Measurements from ENCODE around the gene DCTN1. TPM values are rescaled to one million over a fixed set of nuclear protein-coding genes. Genes with fewer than 3 reads are reported as not detected.
"Not testable (repeated sequence)": the region's sequence is repeated elsewhere in the genome, so short reads cannot be mapped to it uniquely, and the experiment has no call there.

DCTN1 gene
- 100 to 1,000 TPM; 125 to 167 (median 142) TPM for polyA plus RNA-seq (ENCODE audit: insufficient read depth in 1 of 5, insufficient read length in 5 of 5, low replicate concordance in 1 of 5)
- long read RNA-seq, donor 1, full-length matches to known transcripts, result 7 of 29 reads
- long read RNA-seq, donor 1, partial matches to known transcripts, result 22 of 29 reads
- long read RNA-seq, donor 1, other reads (novel, unspliced or antisense), result 0 of 29 reads
- long read RNA-seq, donor 2, full-length matches to known transcripts, result 16 of 16 reads
- long read RNA-seq, donor 2, partial matches to known transcripts, result 0 of 16 reads
- long read RNA-seq, donor 2, other reads (novel, unspliced or antisense), result 0 of 16 reads
- long read RNA-seq, donor 3, full-length matches to known transcripts, result 5 of 16 reads
- long read RNA-seq, donor 3, partial matches to known transcripts, result 11 of 16 reads
- long read RNA-seq, donor 3, other reads (novel, unspliced or antisense), result 0 of 16 reads
- long read RNA-seq, donor 4, full-length matches to known transcripts, result 6 of 12 reads
- long read RNA-seq, donor 4, partial matches to known transcripts, result 6 of 12 reads
- long read RNA-seq, donor 4, other reads (novel, unspliced or antisense), result 0 of 12 reads
- long read RNA-seq, donor 5, full-length matches to known transcripts, result 10 of 29 reads
- long read RNA-seq, donor 5, partial matches to known transcripts, result 19 of 29 reads
- long read RNA-seq, donor 5, other reads (novel, unspliced or antisense), result 0 of 29 reads
- long read RNA-seq, donor 6, full-length matches to known transcripts, result 10 of 22 reads
- long read RNA-seq, donor 6, partial matches to known transcripts, result 12 of 22 reads
- long read RNA-seq, donor 6, other reads (novel, unspliced or antisense), result 0 of 22 reads
- long read RNA-seq, donor 7, full-length matches to known transcripts, result 14 of 19 reads
- long read RNA-seq, donor 7, partial matches to known transcripts, result 5 of 19 reads
- long read RNA-seq, donor 7, other reads (novel, unspliced or antisense), result 0 of 19 reads
- long read RNA-seq, donor 8, full-length matches to known transcripts, result 3 of 3 reads
- long read RNA-seq, donor 8, partial matches to known transcripts, result 0 of 3 reads
- long read RNA-seq, donor 8, other reads (novel, unspliced or antisense), result 0 of 3 reads

DNA sequence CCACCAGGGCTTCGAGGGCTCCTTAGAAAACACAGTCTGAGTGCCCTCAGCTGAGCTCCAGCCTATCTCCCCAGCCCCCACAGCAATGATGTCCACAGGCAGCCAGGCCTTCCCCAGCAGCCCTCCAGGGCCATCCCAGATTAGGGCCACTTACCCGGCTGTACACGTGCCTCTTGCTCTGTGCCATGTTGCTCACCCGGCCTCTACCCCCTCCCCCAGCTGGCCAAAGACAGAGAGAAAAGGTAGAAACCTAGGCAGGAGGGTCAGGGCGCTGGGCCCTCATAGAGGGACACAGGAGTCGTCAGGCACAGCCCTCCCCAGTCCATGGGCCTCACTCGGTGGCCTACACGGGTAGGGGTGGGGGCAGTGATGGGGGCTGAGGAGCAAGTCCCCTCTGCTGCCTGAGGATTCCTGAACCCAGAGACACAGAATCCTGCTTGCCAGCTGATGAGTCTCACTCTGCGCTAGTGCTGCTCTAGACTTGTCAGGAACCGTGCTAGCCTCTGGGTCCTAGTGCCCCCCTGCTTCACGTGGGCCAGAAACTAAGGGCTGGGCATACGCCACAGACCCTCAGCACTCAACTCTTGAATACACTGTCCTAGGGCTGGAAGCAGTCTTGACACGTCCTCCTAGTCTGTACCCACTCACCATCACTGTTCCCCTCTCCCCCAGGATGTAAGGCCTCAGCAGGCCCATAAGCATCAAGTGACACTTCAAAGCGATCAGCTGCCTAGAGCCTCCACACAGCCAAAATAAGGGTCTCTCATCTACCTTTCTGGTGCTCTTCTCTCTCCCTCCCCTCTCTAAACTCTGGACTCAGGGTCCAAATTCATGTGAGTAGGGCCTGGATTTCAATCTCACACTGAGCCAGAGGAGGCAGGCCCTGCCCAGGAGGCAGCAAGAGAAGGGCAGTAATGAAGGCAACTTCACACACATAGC, at the start of gene DCTN1:
DCTN1 (minus strand) TSS at position 461 of the 939 bp plus-strand sequence; CDS start at position 187, 274 bp downstream.
- peak; percentile 53 for DNase-seq

DNA sequence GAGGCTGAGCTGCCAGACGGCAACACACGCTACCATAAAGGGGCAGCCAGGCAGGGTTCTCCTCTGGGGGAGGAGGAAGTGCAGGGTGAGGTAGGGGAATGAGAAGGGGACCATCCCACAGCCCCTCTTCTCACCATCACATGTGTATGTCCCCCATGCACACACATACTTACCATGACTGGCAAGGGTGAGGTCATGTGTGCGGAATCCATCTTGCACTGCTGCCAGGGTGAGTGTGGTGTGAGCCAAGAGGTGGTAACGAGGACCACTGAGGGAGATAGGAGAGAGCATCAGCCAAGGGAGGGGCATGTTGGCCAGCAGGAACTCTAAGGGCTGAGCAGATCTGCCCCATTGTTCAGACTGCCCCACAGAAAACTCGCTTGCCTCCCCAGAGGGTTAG, 48.6 kb upstream of the DCTN1 start:
- no peak for DNase-seq

DNA sequence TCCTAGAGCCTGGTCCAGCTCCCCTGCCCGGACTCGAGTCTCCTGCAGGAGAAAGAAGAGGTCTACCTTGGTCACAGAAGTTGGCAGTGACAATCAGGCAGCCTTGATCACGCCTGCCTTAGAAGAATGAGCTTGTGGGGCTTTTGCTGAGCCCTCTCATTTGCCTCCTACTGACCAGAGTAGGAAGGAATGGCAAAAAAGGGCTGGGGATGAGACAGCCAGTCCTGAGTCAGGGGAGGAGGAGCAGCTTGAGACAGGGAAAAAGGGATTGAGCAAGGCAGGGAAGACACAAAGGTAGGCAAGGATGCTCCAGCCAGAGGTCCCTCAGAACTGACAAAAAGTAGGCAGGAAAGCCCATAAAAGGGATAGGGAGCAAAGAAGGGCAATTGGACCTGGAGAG, 47.4 kb upstream of the DCTN1 start:
- DNase-seq, result no peak

DNA sequence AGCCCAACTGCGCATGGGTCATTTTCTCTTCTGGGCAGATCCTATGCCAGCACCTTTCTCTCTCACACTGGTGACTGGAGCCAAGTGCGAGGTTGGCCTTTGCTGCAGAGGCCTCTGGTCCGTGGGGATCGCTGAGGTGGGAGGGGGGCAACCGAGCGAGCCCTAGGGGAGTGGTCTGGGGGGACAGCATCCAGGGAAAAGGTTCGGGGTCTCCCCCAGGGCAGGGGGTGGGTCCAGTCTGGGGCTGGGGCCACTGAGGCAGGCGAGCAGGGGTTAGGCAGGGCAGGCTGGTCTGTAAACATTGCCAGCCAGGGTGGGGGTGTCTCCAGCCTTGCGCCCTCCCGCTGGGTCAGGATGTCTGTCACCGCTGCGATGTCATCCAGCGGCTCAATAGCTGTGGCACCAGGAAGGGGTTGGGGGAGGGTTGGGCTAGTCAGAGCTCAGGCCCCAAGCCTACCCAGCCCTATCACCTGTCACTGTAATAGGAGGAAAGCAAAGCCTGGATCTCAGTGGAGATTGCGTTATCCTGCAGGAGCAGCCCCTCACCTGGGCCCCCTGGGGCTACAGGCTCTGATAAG, 46.2 kb upstream of the DCTN1 start:
- DNase-seq, result no peak

DNA sequence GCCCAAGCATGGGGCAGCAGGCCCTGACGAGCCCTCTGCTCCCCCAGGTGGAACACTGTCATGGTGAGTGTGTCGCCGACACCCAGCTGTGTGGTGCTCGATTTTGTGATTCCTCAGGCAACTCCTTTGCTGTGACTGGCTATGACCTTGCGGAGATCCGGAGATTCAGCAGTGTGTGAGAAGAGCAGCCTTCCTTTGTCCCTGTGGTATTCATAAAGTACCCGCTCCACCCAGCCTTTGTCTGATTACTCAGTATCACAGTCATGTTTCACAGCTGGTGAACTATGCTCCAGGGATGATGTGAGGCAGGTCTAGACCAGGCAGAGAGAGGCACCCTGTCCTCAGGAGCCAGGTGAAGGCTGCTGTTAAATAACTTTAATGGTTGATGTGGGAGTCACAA, 45.4 kb upstream of the DCTN1 start:
- no peak for DNase-seq

DNA sequence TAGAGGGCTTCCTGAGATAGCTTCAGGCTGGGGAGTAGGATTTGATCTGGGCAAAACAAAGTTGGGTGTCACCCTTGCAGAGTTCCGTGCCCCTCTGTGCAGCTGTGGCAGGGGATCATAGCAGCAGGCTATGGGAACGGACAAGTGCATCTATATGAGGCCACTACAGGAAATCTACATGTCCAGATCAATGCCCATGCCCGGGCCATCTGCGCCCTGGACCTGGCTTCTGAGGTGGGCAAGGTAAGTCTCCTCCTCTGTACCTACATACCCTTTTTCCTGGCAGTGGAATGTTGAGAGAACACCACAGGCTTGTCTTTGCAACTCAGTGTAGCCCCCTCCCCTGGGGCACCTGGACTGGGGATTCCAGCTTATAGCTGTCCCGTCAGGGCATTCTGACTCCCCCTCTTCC, 44.9 kb upstream of the DCTN1 start:
- no peak for DNase-seq

DNA sequence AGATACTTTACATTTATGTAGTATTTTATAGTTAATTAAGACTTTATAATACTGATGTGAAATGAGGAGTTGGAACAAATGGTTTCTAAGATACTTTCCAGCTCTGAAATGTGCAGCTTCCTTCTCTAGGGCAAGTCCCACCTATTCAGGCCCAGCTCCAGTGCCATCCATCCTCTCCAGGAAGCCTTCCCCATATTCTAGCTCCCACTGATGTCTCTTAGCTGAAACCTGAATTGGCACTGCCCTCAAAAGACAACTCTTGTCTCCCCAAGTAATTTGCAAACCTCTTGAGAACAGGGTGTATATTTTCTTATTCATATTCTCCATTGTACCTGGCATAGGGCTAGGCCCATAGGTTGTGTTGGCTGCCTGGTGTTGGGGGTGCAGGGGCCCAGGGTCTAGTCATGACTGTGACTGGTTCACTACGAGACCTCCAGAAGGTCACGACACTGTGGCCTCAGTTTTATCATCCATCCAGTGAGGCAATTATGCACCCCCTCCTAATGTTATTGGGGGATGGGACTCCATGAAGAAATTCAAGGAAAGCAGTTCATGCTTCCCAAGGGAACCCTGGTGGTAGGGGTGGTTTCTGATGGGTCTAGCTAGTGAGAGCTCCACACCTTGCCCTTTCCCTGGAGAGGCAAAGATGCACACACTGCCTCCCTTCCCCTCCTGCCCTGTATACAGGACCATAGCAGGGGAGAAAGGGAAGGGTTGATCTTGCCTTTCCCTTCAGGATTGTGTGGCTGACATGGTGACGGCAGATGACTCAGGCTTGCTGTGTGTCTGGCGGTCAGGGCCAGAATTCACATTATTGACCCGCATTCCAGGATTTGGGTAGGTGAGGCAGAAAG, 44.3 kb upstream of the DCTN1 start:
- DNase-seq, result no peak

DNA sequence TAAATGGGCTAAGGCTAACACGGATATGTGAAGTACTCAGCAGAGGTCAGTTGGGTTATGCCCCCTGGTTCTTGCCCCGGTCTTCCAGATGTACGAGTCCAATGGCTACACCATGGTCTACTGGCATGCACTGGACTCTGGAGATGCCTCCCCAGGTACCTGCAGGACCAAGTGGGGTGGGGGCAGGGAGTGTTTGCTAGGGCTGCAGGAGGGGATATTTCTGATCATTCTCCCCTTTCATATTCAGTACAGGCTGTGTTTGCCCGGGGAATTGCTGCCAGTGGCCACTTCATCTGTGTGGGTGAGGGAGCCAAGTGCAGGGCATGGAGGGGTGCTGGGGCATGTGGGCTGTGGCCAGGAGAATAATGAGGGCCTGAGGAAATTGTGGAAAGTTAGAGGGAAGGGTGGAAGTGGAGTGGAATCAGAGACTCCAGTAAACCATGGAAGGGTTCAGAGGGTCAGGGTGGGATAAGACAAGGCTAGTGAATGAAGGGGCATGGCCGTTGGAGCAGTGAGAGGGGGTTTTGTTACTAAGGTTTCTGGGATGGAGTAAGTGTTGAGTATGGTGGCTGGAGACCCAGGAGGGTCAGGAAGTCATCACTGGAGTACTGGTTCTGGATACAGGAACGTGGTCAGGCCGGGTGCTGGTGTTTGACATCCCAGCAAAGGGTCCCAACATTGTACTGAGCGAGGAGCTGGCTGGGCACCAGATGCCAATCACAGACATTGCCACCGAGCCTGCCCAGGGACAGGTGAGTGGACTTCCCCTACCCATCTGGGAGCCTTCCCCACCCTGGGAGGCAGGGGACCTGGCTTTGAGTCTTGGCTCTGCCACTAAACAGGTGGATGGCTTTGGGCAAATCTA, 43.4 kb upstream of the DCTN1 start:
- DNase-seq, result no peak

DNA sequence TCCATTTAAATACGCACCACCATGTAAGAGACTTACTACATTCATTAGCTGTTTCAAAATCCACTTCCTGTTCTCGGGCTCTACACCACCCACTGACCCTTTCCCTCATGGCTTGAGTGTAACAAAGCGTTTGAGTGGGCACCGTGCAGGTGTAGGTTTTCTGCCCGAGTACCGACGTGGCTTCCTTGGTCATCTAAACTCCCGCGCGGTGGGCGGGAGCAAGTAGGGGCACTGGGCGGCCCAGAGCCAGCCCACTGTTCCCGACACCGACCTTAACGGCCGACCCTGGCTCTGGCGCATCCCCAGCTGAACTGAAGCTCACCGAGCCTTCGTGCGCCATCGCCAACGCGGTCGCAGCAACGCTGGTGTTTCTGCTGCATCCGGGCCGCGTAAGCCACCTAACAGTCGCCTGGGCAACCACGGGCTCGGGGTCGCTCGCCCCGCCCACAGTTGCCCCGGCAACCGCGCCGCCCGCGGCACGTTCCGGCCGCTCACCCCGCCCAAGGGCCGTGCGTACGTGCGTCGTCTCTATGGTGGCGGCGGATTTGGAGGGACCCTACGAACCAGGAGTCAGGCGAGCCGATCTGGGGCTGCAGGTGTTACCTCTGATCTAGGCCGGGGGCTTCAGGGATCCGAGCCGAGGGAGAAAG, 41.2 kb upstream of the DCTN1 start, which contains the start of the genes C2orf81 and WDR54:
C2orf81 (minus strand) TSS at position 399 of the 650 bp plus-strand sequence; CDS start at position 340, 59 bp downstream.
WDR54 (plus strand) TSS at position 510 of the 650 bp plus-strand sequence. CDS start 424 bp downstream, outside the sequence.
- DNase-seq, result peak; percentile 90

DNA sequence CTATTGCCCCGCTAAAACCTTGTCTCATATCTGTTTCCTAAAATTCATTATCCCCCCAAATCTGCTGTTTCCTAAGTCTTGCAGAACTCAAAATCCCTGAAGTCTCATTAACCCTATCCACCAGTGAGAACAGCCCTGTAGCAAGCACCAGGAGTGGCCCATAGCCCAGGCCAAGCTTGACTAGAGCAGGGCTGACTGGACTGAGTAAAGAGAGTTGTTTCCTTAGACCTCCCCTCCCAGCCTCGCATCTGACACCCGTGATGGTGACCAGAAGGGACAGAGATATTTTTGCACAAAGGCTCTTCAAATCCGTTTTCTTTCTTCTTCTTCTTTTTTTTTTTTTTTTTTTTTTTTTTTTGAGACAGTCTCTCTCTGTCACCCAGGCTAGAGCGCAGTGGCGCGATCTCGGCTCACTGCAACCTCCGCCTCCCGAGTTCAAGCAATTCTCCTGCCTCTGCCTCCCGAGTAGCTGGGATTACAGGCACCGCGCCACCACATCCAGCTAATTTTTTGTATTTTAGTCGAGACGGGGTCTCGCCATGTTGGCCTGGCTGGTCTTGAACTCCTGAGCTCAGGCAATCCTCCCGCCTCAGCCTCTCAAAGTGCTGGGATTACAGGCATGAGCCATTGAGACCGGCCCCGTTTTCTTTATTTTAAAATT, 40.5 kb upstream of the DCTN1 start:
- DNase-seq, result not testable (repeated sequence)

DNA sequence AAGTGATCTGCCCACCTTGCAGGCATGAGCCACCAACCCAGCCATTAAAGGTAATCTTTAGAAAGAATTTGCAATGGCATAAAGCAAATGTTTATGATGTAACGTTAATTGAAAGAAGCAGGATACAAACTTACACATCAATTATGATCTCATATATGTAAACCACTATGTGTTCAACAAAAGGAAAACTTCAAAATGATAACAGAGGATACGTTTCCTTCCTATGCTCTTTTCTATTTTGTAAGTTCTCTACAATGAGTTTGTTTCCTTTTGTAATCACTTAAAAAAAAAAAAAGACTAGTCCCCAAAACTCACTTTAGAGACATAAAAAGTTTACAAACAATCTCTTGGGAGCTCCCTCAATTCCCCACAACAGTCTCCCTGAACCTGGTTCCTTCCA, 39.9 kb upstream of the DCTN1 start:
- DNase-seq, result no peak

DNA sequence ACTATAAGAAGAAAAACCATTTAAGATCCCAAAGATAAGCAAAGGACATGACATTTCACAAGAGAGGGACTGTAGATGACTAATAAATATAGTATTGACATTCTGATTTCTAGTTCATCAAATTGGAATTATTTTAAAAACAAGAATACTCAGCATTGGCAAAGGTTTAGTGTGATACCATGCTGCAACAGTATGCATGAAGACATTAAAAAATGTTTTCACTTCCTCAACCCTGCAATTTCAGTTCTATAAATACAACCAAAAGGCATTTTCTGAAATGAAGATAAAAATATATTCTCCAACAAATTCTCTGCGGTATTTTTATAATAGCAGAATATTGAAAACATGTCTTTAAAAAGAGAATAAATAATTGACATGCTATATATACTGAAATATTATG, 39.2 kb upstream of the DCTN1 start:
- no peak for DNase-seq

DNA sequence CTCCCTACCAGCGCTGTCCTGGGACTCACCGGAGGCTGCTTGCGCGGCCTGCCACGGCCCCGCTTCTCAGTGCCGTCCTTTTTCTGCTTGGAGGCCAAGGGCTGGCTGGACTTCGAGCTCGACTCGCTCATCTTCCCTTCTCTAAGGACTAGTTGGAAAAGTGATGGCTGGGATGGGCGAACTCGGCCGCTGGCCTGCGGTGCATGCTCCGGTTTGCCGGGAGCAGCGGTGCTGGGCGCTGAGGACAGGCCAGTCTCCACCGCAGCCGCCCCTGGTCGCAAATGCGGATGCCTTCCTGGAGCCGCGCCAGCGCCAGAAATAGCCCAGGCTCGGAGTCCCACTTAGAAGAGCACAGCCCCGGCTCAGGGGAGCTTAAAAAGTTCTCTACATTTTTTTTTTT, 38.2 kb upstream of the DCTN1 start:
- DNase-seq, result no peak

DNA sequence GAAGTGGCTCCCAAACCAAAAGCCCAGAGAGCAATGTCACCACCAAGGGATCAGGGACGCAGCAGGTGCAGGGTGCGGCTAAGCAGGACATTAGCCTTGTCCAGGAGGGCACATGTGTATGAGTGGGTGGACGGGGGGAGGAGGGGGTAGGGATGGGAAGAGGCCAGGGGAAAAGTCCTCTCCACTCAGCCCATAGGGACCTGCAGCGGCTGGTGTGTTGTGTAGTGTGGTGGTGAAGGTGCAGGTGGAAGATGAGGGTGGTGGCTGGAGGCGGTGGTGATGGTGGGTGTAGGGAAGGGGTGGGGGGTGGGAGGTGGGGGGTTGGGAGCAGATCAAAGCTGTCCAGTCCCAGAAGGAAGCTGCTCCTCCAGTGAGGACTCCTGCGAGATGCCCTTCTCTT, 37.7 kb upstream of the DCTN1 start:
- DNase-seq, result no peak

DNA sequence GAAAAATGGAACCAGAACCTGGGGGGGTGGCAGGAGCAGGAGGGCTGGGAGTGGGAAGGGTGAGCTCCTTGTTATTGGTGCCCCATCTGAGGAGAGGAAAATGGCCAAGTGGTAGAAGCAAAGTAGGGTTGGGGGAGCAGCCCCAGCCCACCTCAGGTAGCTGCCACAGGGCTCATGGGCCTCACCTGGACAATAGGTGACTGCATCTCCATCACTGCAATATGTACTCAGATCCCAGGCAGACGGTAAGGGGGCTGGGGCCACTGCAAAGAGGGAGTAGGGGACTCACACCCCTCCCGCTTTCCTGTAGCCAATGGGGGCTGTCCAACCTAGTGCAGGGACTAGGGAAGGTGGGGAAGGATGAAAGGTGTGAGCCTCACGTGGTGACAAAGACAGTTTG, 37.1 kb upstream of the DCTN1 start:
- DNase-seq, result no peak

DNA sequence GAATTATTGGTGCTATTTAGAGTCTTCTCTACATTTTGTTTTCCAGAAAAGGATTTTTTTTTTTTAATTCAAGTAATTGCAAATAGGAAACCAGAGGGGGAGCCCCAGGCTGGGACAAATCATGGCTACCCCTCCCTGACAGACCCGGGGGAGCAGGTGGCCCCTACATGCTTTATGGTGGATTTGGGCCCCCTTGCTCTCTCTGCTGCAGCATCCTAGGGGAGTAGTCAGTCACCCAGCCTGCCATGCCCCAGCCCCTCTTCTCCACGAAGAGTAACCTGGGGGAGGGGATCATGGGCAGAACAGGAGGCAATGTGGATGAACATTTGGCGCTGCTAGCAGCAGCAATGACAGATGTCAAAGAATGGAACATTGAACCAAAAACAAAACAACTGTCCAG, 36.7 kb upstream of the DCTN1 start:
- no peak for DNase-seq

DNA sequence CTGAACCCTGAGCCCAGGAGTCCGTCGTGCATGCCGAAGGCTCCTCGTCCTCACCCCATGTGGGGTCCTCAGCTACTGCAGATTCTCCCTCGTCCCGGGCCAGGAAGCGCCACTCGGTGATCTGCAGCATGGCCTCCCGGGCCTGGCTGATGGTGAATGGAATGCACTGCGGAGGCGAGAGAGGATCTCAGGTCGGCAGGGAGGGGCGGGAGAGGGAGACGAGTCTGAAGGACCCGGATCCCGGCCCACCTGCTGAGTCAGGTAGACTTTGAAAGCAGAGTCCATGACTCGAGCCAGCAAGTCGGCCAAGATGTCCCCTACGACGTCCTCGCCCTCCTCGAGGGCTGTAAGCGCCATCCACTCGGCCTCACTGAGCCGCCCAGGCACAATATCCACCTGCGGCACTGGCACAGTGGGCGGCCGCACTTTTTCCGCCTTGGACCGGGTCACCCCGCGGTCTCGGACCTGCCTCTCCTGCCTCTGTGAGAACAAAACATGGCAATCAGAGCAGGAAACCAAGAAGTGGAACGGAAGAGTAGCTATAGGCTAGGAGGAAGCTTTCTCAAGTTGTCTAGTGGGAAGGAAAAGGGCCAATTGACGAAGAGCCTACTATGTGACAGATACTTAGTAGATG, 35.8 kb upstream of the DCTN1 start:
- no peak for DNase-seq
